ENCODE measurements around the gene TSHZ1.

DNA sequence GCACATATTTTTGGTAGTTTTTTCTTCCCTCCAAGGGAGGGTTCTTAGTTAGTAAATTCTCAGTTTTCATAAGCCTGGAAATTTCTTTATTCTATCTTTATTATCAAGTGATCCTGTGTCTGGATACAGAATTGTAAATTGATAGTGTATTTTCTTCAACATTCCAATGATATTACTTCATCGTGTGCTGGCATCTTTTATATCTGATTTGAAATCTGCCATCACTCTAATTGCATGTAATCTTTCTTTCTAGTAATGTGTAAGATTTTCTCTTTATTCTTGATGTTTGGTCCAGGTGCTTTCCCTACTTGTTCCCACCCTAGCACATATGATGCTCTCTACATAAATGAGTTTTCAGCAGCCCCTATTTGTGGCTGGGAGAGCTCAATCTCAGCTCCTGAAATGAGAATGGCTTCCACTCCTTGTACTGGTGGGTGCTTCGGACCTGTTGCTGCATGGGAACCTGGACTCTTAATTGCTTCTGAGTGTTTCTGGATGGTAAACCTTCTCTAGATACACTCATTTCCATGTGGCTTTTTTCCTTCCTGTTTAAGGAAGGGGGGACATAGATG is 114.2 kb downstream of the TSHZ1 start:
- TF ChIP-seq POLR2A (IDR thresholded peaks at IDR 0.05; ENCODE audit: extremely low read depth, insufficient read length) (no peak), CTCF (IDR thresholded peaks at IDR 0.05; ENCODE audit: low read depth, low read length) (no peak)
